Ishikawa (cell line): ENCODE data around the gene VAV3.

ENCODE experiments used
- CEBPB ChIP-seq: IDR thresholded peaks from 2 replicates; pipeline ENCODE4 v1.6.1; 2012
- CREB1 ChIP-seq: IDR thresholded peaks from 2 replicates; pipeline ENCODE4 v1.6.1; 2012; ENCODE audit warnings: low read depth
- EGR1 ChIP-seq: IDR thresholded peaks from 2 replicates; pipeline ENCODE4 v1.6.1; 2012
- EP300 ChIP-seq: IDR thresholded peaks from 2 replicates; pipeline ENCODE4 v1.6.1; 2012; ENCODE audit warnings: borderline replicate concordance
- FOXM1 ChIP-seq: IDR thresholded peaks from 2 replicates; pipeline ENCODE4 v1.6.1; 2012; ENCODE audit warnings: low read depth, borderline replicate concordance
- MAX ChIP-seq: IDR thresholded peaks from 2 replicates; pipeline ENCODE4 v1.6.1; 2012
- NFIC ChIP-seq: IDR thresholded peaks from 2 replicates; pipeline ENCODE4 v1.6.1; 2012
- RAD21 ChIP-seq: IDR thresholded peaks from 2 replicates; pipeline ENCODE4 v1.6.1; 2012; ENCODE audit warnings: low read depth
- REST ChIP-seq: IDR thresholded peaks from 2 replicates; pipeline ENCODE4 v1.6.1; 2012; ENCODE audit warnings: low read depth, mild to moderate bottlenecking
- TAF1 ChIP-seq: IDR thresholded peaks from 2 replicates; pipeline ENCODE4 v1.6.1; 2012; ENCODE audit warnings: low read depth, mild to moderate bottlenecking
- TCF12 ChIP-seq: IDR thresholded peaks from 2 replicates; pipeline ENCODE4 v1.6.1; 2012; ENCODE audit warnings: low read depth
- TEAD4 ChIP-seq: IDR thresholded peaks from 2 replicates; pipeline ENCODE4 v1.6.1; 2012
- USF1 ChIP-seq: IDR thresholded peaks from 2 replicates; pipeline ENCODE4 v1.6.1; 2012
- YY1 ChIP-seq: IDR thresholded peaks from 2 replicates; pipeline ENCODE4 v1.6.1; 2012; ENCODE audit warnings: low read depth
- ZBTB7A ChIP-seq: IDR thresholded peaks from 2 replicates; pipeline ENCODE4 v1.6.1; 2012; ENCODE audit warnings: low read depth

The VAV3 gene

GRCh38 chr1:107706182-107706581 is 258.8 kb downstream of the VAV3 start:
- TF ChIP-seq FOXM1 (no peak), RAD21 (no peak), CREB1 (no peak), YY1 (no peak), EP300 (no peak), TAF1 (no peak), USF1 (no peak)

GRCh38 chr1:107704911-107705310 is 260.1 kb downstream of the VAV3 start:
- no peak for TF ChIP-seq ZBTB7A
- no peak for TF ChIP-seq CEBPB
- no peak for TF ChIP-seq EGR1
- no peak for TF ChIP-seq YY1
- no peak for TF ChIP-seq NFIC
- TF ChIP-seq FOXM1 = no peak
- no peak for TF ChIP-seq TAF1
- TF ChIP-seq USF1 = no peak
- TF ChIP-seq MAX = no peak
- no peak for TF ChIP-seq CREB1
- TF ChIP-seq TCF12 = no peak
- TF ChIP-seq TEAD4 = no peak
- no peak for TF ChIP-seq REST
- no peak for TF ChIP-seq RAD21
- TF ChIP-seq EP300 = no peak

- TF ChIP-seq EP300 (no peak), FOXM1 (no peak), EGR1 (no peak), REST (no peak), TCF12 (no peak), TAF1 (no peak), CEBPB (no peak)
Measured at GRCh38 chr1:107702946-107703571, 261.9 kb downstream of the VAV3 start.

GRCh38 chr1:107698161-107698560 is 266.8 kb downstream of the VAV3 start:
- TF ChIP-seq EGR1 (no peak), RAD21 (no peak), REST (no peak), CREB1 (no peak), EP300 (no peak), NFIC (no peak), TEAD4 (no peak), TCF12 (no peak), TAF1 (no peak), MAX (no peak), ZBTB7A (no peak), YY1 (no peak), CEBPB (no peak), USF1 (no peak), FOXM1 (no peak)
